B cell (primary cell): ENCODE measurements around the gene FMNL2. TPM values are rescaled to one million over a fixed set of nuclear protein-coding genes. Genes with fewer than 3 reads are reported as not detected.
"Not testable (repeated sequence)": the region's sequence is repeated elsewhere in the genome, so short reads cannot be mapped to it uniquely, and the experiment has no call there.

Experiments
- ATAC-seq: fragments of 200-7000 bp; cut with Tn5 transposase; one replicate; pipeline ENCODE4 v1.10.0; 2021; ENCODE audit warnings: low read depth, mild to moderate bottlenecking, moderate number of reproducible peaks, moderate library complexity
- CTCF ChIA-PET: fragments of 350-600 bp; sonication (Branson Sonifier 250); formaldehyde crosslinking; loops from one replicate; lab custom pipeline; 2021; ENCODE audit warnings: antibody characterized with exemption, inconsistent platforms; lab: Charles Lee
- POLR2A ChIA-PET: fragments of 350-600 bp; sonication (Branson Sonifier 250); formaldehyde crosslinking; loops from one replicate; lab custom pipeline; 2021; ENCODE audit warnings: antibody characterized with exemption; lab: Charles Lee
- DNase-seq: peaks from one replicate; pipeline ENCODE4 v3.0.0; 2013
- H2AFZ ChIP-seq: 2 replicates; pipeline ENCODE4 v1.6.1; 2012; ENCODE audit warnings: mild to moderate bottlenecking, low read depth, low read length; ENCODE audit not compliant: insufficient read depth, poor library complexity, severe bottlenecking
- H3K27ac ChIP-seq, 2 donors: 1 replicate in 1 of 2; 2 replicates in 1 of 2; pipeline ENCODE4 v1.5.1; 2012 to 2013; ENCODE audit warnings: low read length in 2 of 2, mild to moderate bottlenecking in 2 of 2, moderate library complexity in 1 of 2
- H3K27me3 ChIP-seq, 4 experiments: fragments of 200-600 bp in 1 of 4; sonication (generic) in 1 of 4; replicated peaks in 1 of 4; 1 replicate in 2 of 4; 2 replicates in 2 of 4; pipeline versions ENCODE4 v1.6.1 to v1.7.0; 2013 to 2016; ENCODE audit warnings: low read length in 3 of 4, mild to moderate bottlenecking in 2 of 4, mixed read lengths in 1 of 4, moderate library complexity in 1 of 4; ENCODE audit not compliant: insufficient read depth in 4 of 4, control insufficient read depth in 3 of 4; ENCODE audit errors: control extremely low read depth in 1 of 4
- H3K36me3 ChIP-seq, 2 experiments: replicated peaks in 1 of 2; 1 replicate in 1 of 2; 2 replicates in 1 of 2; pipeline versions ENCODE4 v1.6.1 to v1.7.1; 2013; ENCODE audit warnings: low read length in 1 of 2; ENCODE audit not compliant: insufficient read depth in 2 of 2, control insufficient read depth in 1 of 2; ENCODE audit errors: control extremely low read depth in 1 of 2, extremely low read depth in 1 of 2
- H3K4me1 ChIP-seq, 2 donors: fragments of 200-600 bp in 1 of 2; sonication (generic) in 1 of 2; 1 replicate in 1 of 2; 2 replicates in 1 of 2; pipeline versions ENCODE4 v1.5.1 to v1.6.1; 2013 to 2017; ENCODE audit warnings: low read length in 2 of 2; ENCODE audit not compliant: control insufficient read depth in 2 of 2, insufficient read depth in 2 of 2
- H3K4me2 ChIP-seq: replicated peaks from 2 replicates; pipeline ENCODE3; 2012; ENCODE audit warnings: mild to moderate bottlenecking, low read depth, low read length; ENCODE audit not compliant: poor library complexity, severe bottlenecking
- H3K4me3 ChIP-seq, 5 experiments: fragments of 200-600 bp in 1 of 5; sonication (generic) in 1 of 5; 1 replicate in 3 of 5; 2 replicates in 2 of 5; pipeline versions ENCODE4 v1.5.1 to v1.7.0; 2011 to 2016; ENCODE audit warnings: low read length in 4 of 5, mild to moderate bottlenecking in 4 of 5, low read depth in 2 of 5, control low read depth in 1 of 5, moderate library complexity in 1 of 5; ENCODE audit not compliant: insufficient read depth in 1 of 5; ENCODE audit errors: control extremely low read depth in 1 of 5, extremely low read depth in 1 of 5
- H3K79me2 ChIP-seq: fragments of 200-600 bp; sonication (generic); one replicate; pipeline ENCODE4 v1.6.0; 2016; ENCODE audit warnings: low read length; ENCODE audit not compliant: control insufficient read depth, insufficient read depth
- H3K9ac ChIP-seq: fragments of 200-600 bp; sonication (generic); 2 replicates; pipeline ENCODE4 v1.6.1; 2017; ENCODE audit warnings: mild to moderate bottlenecking, low read length, moderate library complexity
- H3K9me3 ChIP-seq, 3 donors: one replicate each; pipeline versions ENCODE4 v1.6.1 to v1.7.1; 2013; ENCODE audit warnings: low read length in 2 of 3; ENCODE audit not compliant: control insufficient read depth in 2 of 3, insufficient read depth in 1 of 3; ENCODE audit errors: control extremely low read depth in 1 of 3
- H4K20me1 ChIP-seq: 2 replicates; pipeline ENCODE4 v1.6.0; 2012; ENCODE audit warnings: mild to moderate bottlenecking, low read length; ENCODE audit not compliant: insufficient read depth, control insufficient read depth, poor library complexity, severe bottlenecking
- H3K27ac Mint-ChIP-seq: one replicate; pipeline ENCODE4 v1.8.0; 2021; ENCODE audit warnings: mixed read lengths
- H3K27me3 Mint-ChIP-seq: one replicate; pipeline ENCODE4 v1.8.0; 2021; ENCODE audit warnings: mixed read lengths
- H3K4me1 Mint-ChIP-seq: one replicate; pipeline ENCODE4 v1.8.0; 2021; ENCODE audit warnings: mixed read lengths
- H3K4me3 Mint-ChIP-seq: one replicate; pipeline ENCODE4 v1.8.0; 2021; ENCODE audit warnings: mixed read lengths
- H3K9me3 Mint-ChIP-seq: one replicate; pipeline ENCODE4 v1.8.0; 2022; ENCODE audit warnings: mixed read lengths; ENCODE audit not compliant: insufficient read depth
- CTCF ChIP-seq: fragments of 200-600 bp; IDR thresholded peaks from one replicate; pipeline ENCODE4 v1.8.0; 2022; ENCODE audit warnings: antibody characterized with exemption, mild to moderate bottlenecking
- EZH2 ChIP-seq: IDR thresholded peaks from 2 replicates; pipeline ENCODE4 v1.6.1; 2012; ENCODE audit warnings: borderline replicate concordance, low read depth, mild to moderate bottlenecking, moderate library complexity, low read length; ENCODE audit not compliant: insufficient read depth, poor library complexity, severe bottlenecking
- WGBS: methylation state at CpG from one replicate; pipeline ENCODE4 v1.1.5; 2013; ENCODE audit warnings: missing lambda C conversion rate; ENCODE audit not compliant: insufficient coverage; 5-methylcytosine and 5-hydroxymethylcytosine counted together
- intact Hi-C: fragments of 100-400 bp; cut with micrococcal nuclease; formaldehyde crosslinking; loops from one replicate; pipeline ENCODE4 v1.10.0; 2022
- polyA plus RNA-seq: library from polyadenylated mRNA; depleted of rRNA; stranded (reverse); fragments of >200 nt; gene quantifications from 2 replicates; pipeline ENCODE4 v1.2.3, GENCODE V29; 2012
- total RNA-seq, 2 donors: library from RNA; stranded (reverse); fragments of 120-200 nt in 1 of 2; gene quantifications; 1 replicate in 1 of 2; 2 replicates in 1 of 2; pipeline versions ENCODE4 v1.2.3 to v1.2.4, GENCODE V29; 2013 to 2022

The FMNL2 gene
- total and polyA plus RNA-seq, 2 donors (not counting 1 experiment from before 2014, with no cell fraction given) = 0.73 to 8.8 TPM

- H3K27ac ChIP-seq = no peak overlapping the region
Observed at GRCh38 chr2:152520759-152521158, 185.8 kb downstream of the FMNL2 start.

DNA sequence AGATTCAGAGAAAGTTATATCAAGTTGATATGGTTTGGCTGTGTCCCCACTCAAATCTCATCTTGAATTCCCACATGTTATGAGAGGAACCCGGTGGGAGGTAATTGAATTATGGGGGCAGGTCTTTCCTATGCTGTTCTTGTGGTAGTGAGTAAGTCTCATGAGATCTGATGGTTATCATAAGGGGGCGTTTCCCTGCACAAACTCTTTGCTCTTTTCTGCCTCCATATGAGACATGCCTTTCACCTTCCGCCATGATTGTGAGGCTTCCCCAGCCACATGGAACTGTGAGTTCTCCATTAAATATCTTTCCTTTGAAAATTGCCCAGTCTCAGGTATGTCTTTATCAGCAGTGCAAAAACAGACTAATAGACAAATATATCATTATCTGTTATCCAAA lies 187.5 kb downstream of the FMNL2 start:
- H3K4me2 ChIP-seq, H3K27ac ChIP-seq, H4K20me1 ChIP-seq, POLR2A ChIA-PET, H3K4me3 ChIP-seq, H2AFZ ChIP-seq, H3K27me3 Mint-ChIP-seq, intact Hi-C loops, ATAC-seq, H3K4me1 ChIP-seq, H3K4me1 Mint-ChIP-seq, H3K79me2 ChIP-seq, H3K9me3 Mint-ChIP-seq, H3K27ac Mint-ChIP-seq, H3K9me3 ChIP-seq, H3K27me3 ChIP-seq, CTCF ChIA-PET, DNase-seq, H3K4me3 Mint-ChIP-seq, H3K9ac ChIP-seq, H3K36me3 ChIP-seq: not testable (repeated sequence)
- no CpG with 5 or more reads among the region's 3 CpGs for WGBS

More at GRCh38 chr2:152520759-152521158, 185.8 kb downstream of the FMNL2 start:
- Mint-ChIP-seq H3K4me1 (no peaks in the 10 kb centered on the region), H3K4me3 (no peak overlapping the region), H3K27me3 (no peaks in the 10 kb centered on the region), H3K27ac (no peak overlapping the region), H3K9me3 (no peaks in the 10 kb centered on the region)
- ATAC-seq (no peak), DNase-seq (no peak)
- no peaks in the 10 kb centered on the region for H4K20me1 ChIP-seq
- H3K4me2 ChIP-seq = no peak overlapping the region
- no peak overlapping the region for H3K9ac ChIP-seq
- H3K79me2 ChIP-seq = no peaks in the 10 kb centered on the region
- ChIA-PET POLR2A (no interaction called here), CTCF (no interaction called here)
- intact Hi-C loops = no loop called here
- H2AFZ ChIP-seq = no peak overlapping the region
- no peak overlapping the region for H3K4me3 ChIP-seq
- H3K36me3 ChIP-seq = no peaks in the 10 kb centered on the region
- no peaks in the 10 kb centered on the region for H3K9me3 ChIP-seq
- H3K27me3 ChIP-seq = no peaks in the 10 kb centered on the region
- H3K4me1 ChIP-seq = no peaks in the 10 kb centered on the region
- TF ChIP-seq EZH2 (no peak), CTCF (no peak)
